IPS-20b (cell line): ENCODE results near the gene CNRIP1.
A peak's percentile ranks its signal among the peaks of the same experiment; 100 is the strongest.

Experiments
- H3K27ac ChIP-seq: one replicate; pipeline ENCODE4 v1.5.1; 2013; ENCODE audit warnings: low read length
- H3K27me3 ChIP-seq: 2 replicates; pipeline ENCODE4 v1.6.1; 2013; ENCODE audit warnings: mild to moderate bottlenecking, low read length, inconsistent platforms; ENCODE audit not compliant: insufficient read depth
- H3K36me3 ChIP-seq: 2 replicates; pipeline ENCODE4 v1.6.1; 2013; ENCODE audit warnings: low read depth, mild to moderate bottlenecking, inconsistent platforms, low read length, moderate library complexity; ENCODE audit not compliant: insufficient read depth
- H3K4me1 ChIP-seq: 2 replicates; pipeline ENCODE4 v1.6.1; 2013; ENCODE audit warnings: mild to moderate bottlenecking, control low read depth, inconsistent platforms, low read length, moderate library complexity; ENCODE audit not compliant: insufficient read depth
- H3K4me3 ChIP-seq: 2 replicates; pipeline ENCODE4 v1.5.1; 2013; ENCODE audit warnings: mild to moderate bottlenecking, low read length, inconsistent platforms
- H3K9ac ChIP-seq: 2 replicates; pipeline ENCODE4 v1.6.1; 2013; ENCODE audit warnings: low read depth, mild to moderate bottlenecking, inconsistent platforms, low read length, moderate library complexity
- H3K9me3 ChIP-seq: 2 replicates; pipeline ENCODE4 v1.6.1; 2013; ENCODE audit warnings: mild to moderate bottlenecking, low read depth, low read length, inconsistent platforms; ENCODE audit not compliant: insufficient read depth

CNRIP1 gene

DNA sequence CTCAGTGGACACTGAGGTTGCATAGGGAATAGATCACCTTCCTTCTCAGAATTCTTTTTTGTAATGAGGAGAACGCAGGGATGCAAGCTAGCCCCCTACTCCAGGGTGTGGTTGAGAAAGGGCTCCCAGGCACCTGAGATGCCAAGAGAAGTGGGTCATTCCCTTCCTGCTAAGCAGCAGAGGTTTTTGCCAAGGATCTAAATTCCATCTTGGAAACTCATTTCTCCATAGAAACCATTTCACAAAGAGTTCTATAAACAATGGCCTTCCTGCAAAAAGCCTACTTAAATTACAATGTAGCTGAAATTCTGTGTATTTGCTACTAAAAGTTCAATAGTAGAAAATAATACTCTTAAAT lies 63.7 kb downstream of the CNRIP1 start:
- Histone ChIP-seq H3K27me3 (no peaks in the 10 kb centered on the region), H3K4me3 (no peak overlapping the region), H3K4me1 (peaks cover 12% of the 10 kb centered on the region), H3K9me3 (no peaks in the 10 kb centered on the region), H3K36me3 (no peaks in the 10 kb centered on the region), H3K27ac (no peak overlapping the region), H3K9ac (no peak overlapping the region)

DNA sequence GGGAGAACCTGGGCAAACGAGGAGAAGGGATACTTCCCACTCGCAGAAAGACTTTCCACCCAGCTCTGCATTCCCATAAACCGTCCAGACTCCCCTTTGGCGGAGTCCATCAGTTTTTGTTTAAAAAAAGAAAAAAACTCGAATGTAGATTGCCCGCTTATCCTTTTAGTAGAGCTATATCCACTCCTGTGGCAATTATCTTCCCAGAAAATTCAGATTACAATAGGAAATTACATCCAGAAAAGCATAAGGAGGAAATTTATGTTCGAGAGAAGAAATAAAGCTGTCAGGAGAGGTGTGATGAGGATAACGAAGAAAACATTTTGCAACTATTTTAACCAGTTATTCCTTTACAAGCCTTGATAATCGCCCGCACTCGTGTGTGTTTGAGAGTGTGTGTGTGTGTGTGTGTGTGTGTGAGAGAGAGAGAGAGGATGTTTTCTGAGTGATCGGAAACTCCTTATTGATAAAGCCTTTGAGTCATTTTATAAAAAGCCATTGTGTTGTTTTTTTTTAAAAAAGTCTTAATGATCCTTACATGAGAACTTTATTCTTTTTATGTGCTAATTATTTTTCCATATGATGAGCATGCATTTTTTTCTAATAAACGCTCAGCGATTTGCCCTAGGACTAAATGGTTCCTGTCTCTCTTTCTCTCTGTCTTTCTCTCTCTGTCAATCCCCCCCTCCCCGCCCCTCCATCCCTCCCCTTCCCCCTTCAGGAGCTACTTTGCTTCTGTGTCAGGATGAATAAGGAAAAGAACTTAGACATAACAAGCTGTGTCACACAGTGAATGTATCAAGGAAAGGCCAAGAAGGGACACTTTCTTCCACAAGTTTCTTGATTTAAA lies 66.3 kb downstream of the CNRIP1 start:
- no peaks in the 10 kb centered on the region for H3K9me3 ChIP-seq
- peak overlapping the region; percentile 94 for H3K4me3 ChIP-seq
- H3K4me1 ChIP-seq: peaks cover 28% of the 10 kb centered on the region
- H3K36me3 ChIP-seq: no peaks in the 10 kb centered on the region
- no peak overlapping the region for H3K27ac ChIP-seq
- H3K9ac ChIP-seq: peak overlapping the region; percentile 92
- H3K27me3 ChIP-seq: no peaks in the 10 kb centered on the region

DNA sequence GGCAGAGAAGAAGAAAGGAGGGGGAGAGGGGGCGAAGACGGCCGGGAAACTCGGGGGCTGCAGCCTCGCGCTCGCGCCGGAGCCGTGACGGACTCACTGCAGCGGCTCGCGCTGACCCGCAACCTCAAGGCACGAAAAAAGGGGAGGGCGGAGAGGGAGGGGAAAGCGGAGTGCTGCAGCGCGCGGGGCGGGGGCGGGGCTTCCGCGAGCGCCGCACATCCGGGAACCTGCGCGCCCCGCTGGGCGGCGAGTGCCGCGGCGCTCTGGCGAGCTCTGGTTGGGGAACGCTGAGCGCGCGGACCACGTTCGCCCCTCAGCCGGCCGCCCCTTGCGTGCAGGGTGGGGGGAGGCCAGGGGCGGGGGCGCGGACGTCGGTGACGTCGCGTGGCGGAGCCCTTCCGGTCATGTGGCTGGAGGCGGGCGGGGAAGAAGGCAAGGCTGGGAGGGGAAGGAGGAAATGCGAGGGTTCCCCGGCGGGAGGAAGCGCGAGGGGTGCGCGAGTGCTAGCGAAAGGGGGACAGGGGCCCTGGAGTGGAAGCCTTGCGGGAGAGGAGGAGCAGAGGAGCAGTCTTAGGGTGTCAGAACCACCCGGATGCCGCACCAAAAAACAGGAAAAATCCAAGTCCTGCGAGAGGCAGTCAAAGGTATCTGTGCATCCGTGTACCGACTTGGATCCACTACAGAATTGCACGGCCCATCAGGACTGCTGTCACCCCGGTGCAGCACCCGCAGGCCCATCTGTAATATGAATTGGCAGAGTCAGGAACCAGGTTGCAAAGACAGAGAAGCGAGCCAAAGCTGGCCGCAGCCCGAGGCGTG lies 67.1 kb downstream of the CNRIP1 start, which contains the start of gene PPP3R1:
Gene PPP3R1 (minus strand): TSS at position 133 of the 819 bp plus-strand sequence. CDS start 405 bp downstream, outside the sequence.
- Histone ChIP-seq H3K27me3 (no peaks in the 10 kb centered on the region), H3K9me3 (no peaks in the 10 kb centered on the region), H3K36me3 (no peaks in the 10 kb centered on the region), H3K4me3 (peak within 1 kb of the TSS; percentile 94), H3K27ac (peak within 1 kb of the TSS; percentile 22), H3K4me1 (peaks cover 28% of the 10 kb centered on the region), H3K9ac (peak within 1 kb of the TSS; percentile 95)

DNA sequence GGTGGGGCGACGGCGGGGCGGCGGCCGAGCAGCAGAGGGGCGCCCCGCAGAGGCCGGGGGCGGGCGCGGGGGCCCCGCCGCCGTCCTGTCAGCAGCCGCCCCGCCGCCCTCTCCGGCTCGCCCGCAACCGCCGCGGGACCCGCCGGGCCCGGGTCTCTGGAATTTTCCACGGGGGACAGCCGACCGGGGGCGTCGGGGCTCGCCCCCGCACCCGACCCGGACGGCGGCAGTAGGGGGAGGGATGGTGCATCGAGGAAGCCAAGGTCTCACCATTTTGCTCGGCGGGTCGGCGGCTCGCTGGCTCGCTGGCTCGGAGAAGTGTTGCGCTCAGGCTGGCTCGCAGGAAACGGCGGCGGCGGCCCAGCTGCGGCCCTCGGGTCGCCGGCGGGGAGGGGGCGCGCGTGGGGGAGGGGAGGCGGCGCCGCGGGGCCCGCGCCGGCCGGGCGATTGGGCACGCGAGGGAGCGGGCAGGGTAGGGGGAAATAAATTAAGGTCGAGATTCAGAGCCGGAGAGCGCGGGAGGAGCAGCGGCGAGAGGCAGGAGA lies 67.8 kb downstream of the CNRIP1 start:
- Histone ChIP-seq H3K27ac (no peak overlapping the region), H3K4me1 (peaks cover 28% of the 10 kb centered on the region), H3K36me3 (no peaks in the 10 kb centered on the region), H3K9ac (peak overlapping the region; percentile 64; the same call in 1 of the 2 replicates), H3K9me3 (no peaks in the 10 kb centered on the region), H3K4me3 (peak overlapping the region; percentile 83), H3K27me3 (no peaks in the 10 kb centered on the region)

DNA sequence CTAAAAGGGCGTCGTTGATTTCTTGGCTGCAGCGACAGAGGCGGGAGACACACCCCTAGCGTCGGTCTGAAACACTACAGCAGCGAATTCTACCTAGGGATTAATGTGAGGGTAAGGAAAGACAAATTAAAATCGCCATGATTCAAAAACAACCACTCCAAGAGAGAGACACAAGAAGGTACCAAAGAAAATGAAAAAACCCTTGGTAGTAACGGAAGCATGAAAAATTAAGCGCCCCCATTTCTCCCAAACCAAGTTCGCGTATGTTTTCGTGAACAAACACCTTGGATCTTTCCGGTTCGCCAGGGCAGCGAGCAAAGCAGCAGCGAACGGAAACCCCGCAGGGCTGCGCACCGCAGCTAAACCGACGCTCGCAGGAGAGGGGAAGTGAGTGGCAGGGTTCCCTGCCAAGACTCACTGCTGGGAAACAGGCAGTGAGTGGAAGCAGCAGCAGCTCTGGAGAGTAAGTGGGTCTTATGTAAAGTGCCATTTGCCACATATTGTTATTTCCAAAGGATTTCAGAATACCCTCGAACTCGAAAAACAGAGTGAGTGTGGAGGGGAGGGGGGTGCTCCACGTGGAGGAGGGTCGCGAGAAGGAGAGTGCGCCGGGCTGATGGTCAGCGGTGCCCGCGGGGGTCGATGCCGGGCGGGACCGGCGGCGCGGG lies 68.4 kb downstream of the CNRIP1 start:
- H3K4me3 ChIP-seq: peak overlapping the region; percentile 83
- H3K4me1 ChIP-seq: peaks cover 26% of the 10 kb centered on the region

DNA sequence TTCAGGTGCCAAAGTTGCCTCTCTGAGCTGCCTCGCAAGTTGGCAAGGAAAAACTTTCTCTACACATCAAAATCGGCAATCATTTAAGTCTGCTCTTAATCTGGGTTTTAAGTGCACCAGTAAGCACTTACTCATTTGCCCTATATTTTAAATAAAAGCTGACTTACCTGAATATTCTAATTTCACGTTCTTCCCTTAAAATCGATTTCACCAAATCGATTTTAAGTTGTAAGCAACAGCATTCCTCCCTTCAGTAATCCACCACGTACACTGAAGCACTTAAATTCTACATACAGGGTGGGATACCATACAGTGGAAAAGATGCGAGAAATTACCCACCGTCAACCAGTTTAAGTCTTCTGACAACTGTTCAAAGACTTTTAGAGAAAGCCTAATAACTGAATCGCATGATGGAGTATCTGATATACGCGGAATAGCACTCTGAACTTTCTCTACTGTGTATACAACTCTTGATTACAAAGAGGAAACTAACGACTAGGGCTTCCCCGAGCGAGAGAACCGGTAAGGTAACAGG lies 69.0 kb downstream of the CNRIP1 start:
- no peaks in the 10 kb centered on the region for H3K27me3 ChIP-seq
- H3K27ac ChIP-seq: peak overlapping the region; percentile 22
- H3K9me3 ChIP-seq: no peaks in the 10 kb centered on the region
- H3K9ac ChIP-seq: peak overlapping the region; percentile 95
- H3K4me1 ChIP-seq: peaks cover 20% of the 10 kb centered on the region
- peak overlapping the region; percentile 83 for H3K4me3 ChIP-seq
- H3K36me3 ChIP-seq: no peaks in the 10 kb centered on the region

More for the DNA sequence above, 68.4 kb downstream of the CNRIP1 start:
- Histone ChIP-seq H3K27ac (peak overlapping the region; percentile 22), H3K9ac (peak overlapping the region; percentile 95), H3K27me3 (no peaks in the 10 kb centered on the region), H3K9me3 (no peaks in the 10 kb centered on the region), H3K36me3 (no peaks in the 10 kb centered on the region)

DNA sequence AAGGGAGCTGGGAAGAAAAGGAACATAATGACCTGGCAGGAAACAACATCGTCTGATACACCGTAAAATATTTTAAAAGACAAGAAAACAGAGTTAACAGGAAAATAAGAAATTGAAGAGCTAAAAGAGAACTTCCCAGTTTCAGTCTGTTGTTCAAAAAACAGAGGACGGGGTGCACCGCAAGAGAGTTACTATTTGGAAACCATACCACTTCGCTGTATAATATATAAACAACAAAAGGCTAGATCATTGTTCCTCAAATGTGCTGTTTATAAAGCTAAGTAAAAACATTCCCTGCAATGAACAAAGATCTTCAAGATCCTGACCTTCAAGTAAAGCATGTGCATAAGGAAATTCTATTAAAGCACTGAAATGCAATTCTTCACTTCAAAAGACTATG lies 69.6 kb downstream of the CNRIP1 start:
- Histone ChIP-seq H3K36me3 (no peaks in the 10 kb centered on the region), H3K4me3 (peak overlapping the region; percentile 83), H3K9ac (peak overlapping the region; percentile 95; the same call in 1 of the 2 replicates), H3K27me3 (no peaks in the 10 kb centered on the region), H3K9me3 (no peaks in the 10 kb centered on the region), H3K4me1 (peaks cover 20% of the 10 kb centered on the region), H3K27ac (no peak overlapping the region)

DNA sequence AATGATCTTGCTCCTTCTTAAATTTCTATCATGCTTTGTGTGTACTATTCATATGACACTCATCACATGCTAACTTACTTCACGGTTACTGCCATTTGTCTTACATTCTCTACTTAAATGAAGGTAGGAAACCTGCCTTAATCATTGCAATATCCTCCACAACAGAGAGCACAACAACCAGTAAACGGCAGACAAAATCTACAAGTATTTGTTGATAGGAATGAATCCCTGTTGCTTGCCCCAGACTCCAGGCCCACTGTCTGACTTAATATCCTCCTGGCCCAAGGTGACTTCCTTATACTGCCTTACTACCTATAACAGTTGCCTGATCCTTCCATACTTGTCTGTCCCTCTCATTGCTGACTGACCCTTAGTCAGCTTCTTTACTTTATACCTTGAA lies 70.9 kb downstream of the CNRIP1 start:
- H3K36me3 ChIP-seq: no peaks in the 10 kb centered on the region
- peaks cover 19% of the 10 kb centered on the region for H3K4me1 ChIP-seq
- no peaks in the 10 kb centered on the region for H3K27me3 ChIP-seq
- peak overlapping the region; percentile 28 for H3K4me3 ChIP-seq
- peak overlapping the region; percentile 38; the same call in 1 of the 2 replicates for H3K9ac ChIP-seq
- no peak overlapping the region for H3K27ac ChIP-seq
- H3K9me3 ChIP-seq: no peaks in the 10 kb centered on the region

DNA sequence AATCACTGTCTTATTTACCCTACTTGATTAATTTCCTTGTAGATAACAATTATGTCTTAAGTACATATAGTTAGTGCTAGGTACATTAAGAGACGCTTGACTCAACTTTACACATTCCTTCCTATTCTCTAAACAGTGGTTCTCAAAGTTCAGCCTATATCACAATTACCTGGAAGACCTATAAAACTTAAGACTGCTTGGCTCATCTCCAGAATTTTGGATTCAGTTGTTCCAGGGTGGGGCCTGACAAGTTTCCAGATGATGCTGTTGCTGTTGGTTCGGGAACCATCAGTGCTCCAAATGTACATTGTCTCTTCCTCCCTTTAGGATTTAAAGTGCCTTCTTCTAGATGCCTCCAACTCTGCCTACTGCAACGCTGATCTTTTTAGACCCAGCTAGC lies 71.4 kb downstream of the CNRIP1 start:
- no peak overlapping the region; the same call in 1 of the 2 replicates for H3K9ac ChIP-seq
- H3K27ac ChIP-seq: no peak overlapping the region
- H3K36me3 ChIP-seq: no peaks in the 10 kb centered on the region
- peaks cover 19% of the 10 kb centered on the region for H3K4me1 ChIP-seq
- no peaks in the 10 kb centered on the region for H3K27me3 ChIP-seq
- H3K9me3 ChIP-seq: no peaks in the 10 kb centered on the region
- H3K4me3 ChIP-seq: 0 out of 2 replicates have a peak overlapping the region, but pooled peaks have one; percentile 28

DNA sequence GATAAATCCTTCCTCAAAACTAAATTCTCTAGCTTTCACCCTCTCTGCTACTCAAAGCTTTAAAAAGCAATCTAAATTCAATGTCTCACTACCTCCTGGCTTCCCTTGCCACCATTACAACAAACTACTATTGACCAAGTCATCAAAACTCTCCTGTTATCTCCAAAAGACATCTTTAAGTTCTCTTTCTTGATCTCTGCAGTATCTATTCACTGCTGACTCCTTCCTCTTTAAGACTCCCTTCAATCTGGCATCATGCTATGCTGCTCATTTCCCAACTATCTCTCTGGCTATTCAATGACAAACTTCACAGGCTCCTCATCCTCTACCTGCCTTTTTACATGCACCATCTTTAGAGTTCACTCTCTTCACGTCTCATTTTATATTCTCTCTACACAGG lies 73.4 kb downstream of the CNRIP1 start:
- Histone ChIP-seq H3K9ac (no peak overlapping the region), H3K27ac (no peak overlapping the region), H3K9me3 (no peaks in the 10 kb centered on the region), H3K36me3 (no peaks in the 10 kb centered on the region; the same call in 1 of the 2 replicates), H3K27me3 (no peaks in the 10 kb centered on the region), H3K4me1 (peaks cover 19% of the 10 kb centered on the region), H3K4me3 (no peak overlapping the region)

DNA sequence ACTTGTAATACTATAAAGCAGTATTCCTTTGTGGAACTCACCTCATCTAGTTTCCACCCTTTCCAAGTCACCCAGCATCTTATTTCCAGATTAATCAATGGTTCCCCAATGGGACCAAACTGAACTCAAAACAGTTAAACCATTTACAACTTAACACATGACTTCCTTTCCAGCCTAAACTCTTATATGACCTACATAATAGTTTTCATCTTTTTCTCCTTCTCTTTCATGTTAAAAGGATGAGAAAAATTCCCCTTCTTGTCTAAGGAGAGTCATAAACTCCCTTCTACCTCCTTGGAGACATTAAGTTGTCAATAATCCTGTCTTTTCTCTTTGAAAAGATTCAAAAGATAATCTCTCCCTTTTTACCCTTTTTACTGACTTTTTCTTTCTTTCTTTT lies 74.1 kb downstream of the CNRIP1 start:
- H3K27ac ChIP-seq: no peak overlapping the region
- peaks cover 22% of the 10 kb centered on the region for H3K4me1 ChIP-seq

More for the DNA sequence above, 74.1 kb downstream of the CNRIP1 start:
- H3K9ac ChIP-seq: no peak overlapping the region
- no peaks in the 10 kb centered on the region for H3K27me3 ChIP-seq
- no peak overlapping the region for H3K4me3 ChIP-seq
- no peaks in the 10 kb centered on the region for H3K9me3 ChIP-seq
- H3K36me3 ChIP-seq: no peaks in the 10 kb centered on the region; the same call in 1 of the 2 replicates
